GM12878 (cell line): Measurements from ENCODE around the gene PPAT. TPM values are rescaled to one million over a fixed set of nuclear protein-coding genes. Genes with fewer than 3 reads are reported as not detected.

ENCODE experiments used
- ATAC-seq: fragments of 200-7000 bp; cut with Tn5 transposase; 3 replicates; pipeline ENCODE4 v1.9.1; 2020; ENCODE audit warnings: mild to moderate bottlenecking, moderate library complexity
- BruUV-seq: library from RNA; stranded (reverse); fragments of 400-500 nt; replicated peaks from 2 replicates; lab custom pipeline; 2021; lab: Mats Ljungman, UMichigan
- CTCF ChIA-PET: fragments of 300-600 bp; sonication (Branson Sonifier 250); formaldehyde crosslinking; extraction: SDS; loops from one replicate; lab custom pipeline; 2021; ENCODE audit warnings: inconsistent platforms; lab: Yijun Ruan, JAX
- POLR2A ChIA-PET: fragments of 350-600 bp; formaldehyde crosslinking; extraction: SDS; loops from one replicate; lab custom pipeline; 2021; ENCODE audit warnings: inconsistent platforms; lab: Charles Lee
- RAD21 ChIA-PET: fragments of 300-600 bp; sonication (Branson Sonifier 250); formaldehyde crosslinking; loops from one replicate; lab custom pipeline; 2023; ENCODE audit warnings: antibody characterized with exemption; ENCODE audit not compliant: unreplicated experiment; lab: Charles Lee
- SMC1A ChIA-PET: fragments of 300-600 bp; sonication (Branson Sonifier 250); formaldehyde crosslinking; loops from one replicate; lab custom pipeline; 2023; ENCODE audit not compliant: unreplicated experiment, uncharacterized antibody; lab: Charles Lee
- DNase-seq: peaks from one replicate; pipeline ENCODE4 v3.0.0-alpha.2; 2011; ENCODE audit warnings: low read depth, low spot score
- FAIRE-seq: peaks from 3 replicates; lab custom pipeline; 2011; peaks lifted over from hg19 to GRCh38; lab: Jason Lieb, UNC
- H2AFZ ChIP-seq: 2 replicates; pipeline ENCODE4 v1.6.0; 2011; ENCODE audit warnings: low read depth, low read length, control low read depth; ENCODE audit not compliant: control insufficient read depth
- H3K27ac ChIP-seq: 2 replicates; pipeline ENCODE4 v1.5.1; 2011; ENCODE audit warnings: control low read depth; ENCODE audit not compliant: control insufficient read depth, insufficient read depth
- H3K27me3 ChIP-seq, 2 experiments: replicated peaks in 1 of 2; 2 replicates each; pipeline versions ENCODE4 v1.6.0 to v1.6.1; 2011; ENCODE audit warnings: low read length in 1 of 2; ENCODE audit not compliant: control insufficient read depth in 2 of 2, insufficient read depth in 2 of 2
- H3K36me3 ChIP-seq, 2 experiments: 2 replicates each; pipeline ENCODE4 v1.5.1; 2011; ENCODE audit warnings: low read length in 1 of 2; ENCODE audit not compliant: control insufficient read depth in 2 of 2, insufficient read depth in 2 of 2
- H3K4me1 ChIP-seq: 2 replicates; pipeline ENCODE4 v1.6.1; 2011; ENCODE audit warnings: mild to moderate bottlenecking, low read length, moderate library complexity, mixed read lengths; ENCODE audit not compliant: control insufficient read depth, insufficient read depth
- H3K4me2 ChIP-seq: 2 replicates; pipeline ENCODE4 v1.6.0; 2011; ENCODE audit warnings: control low read depth; ENCODE audit not compliant: control insufficient read depth, insufficient read depth
- H3K4me3 ChIP-seq: fragments of 200-600 bp; sonication (generic); 2 replicates; pipeline ENCODE4 v1.5.1; 2016
- H3K79me2 ChIP-seq: 2 replicates; pipeline ENCODE4 v1.6.0; 2011; ENCODE audit warnings: low read length; ENCODE audit not compliant: control insufficient read depth, insufficient read depth
- H3K9ac ChIP-seq: 2 replicates; pipeline ENCODE4 v1.8.0; 2011; ENCODE audit warnings: low read length, control low read depth, mixed read lengths; ENCODE audit not compliant: control insufficient read depth, insufficient read depth
- H3K9me3 ChIP-seq: replicated peaks from 3 replicates; pipeline ENCODE4 v1.5.1; 2011; ENCODE audit warnings: mild to moderate bottlenecking, low read length; ENCODE audit not compliant: control insufficient read depth, insufficient read depth
- H4K20me1 ChIP-seq: 2 replicates; pipeline ENCODE4 v1.6.0; 2011; ENCODE audit not compliant: control insufficient read depth, insufficient read depth
- E4F1 ChIP-seq: fragments of 450-650 bp; IDR thresholded peaks from 2 replicates; pipeline ENCODE4 v1.6.1; 2018; ENCODE audit warnings: borderline replicate concordance, mild to moderate bottlenecking; ENCODE audit not compliant: partially characterized antibody
- MTA2 ChIP-seq: fragments of 450-650 bp; IDR thresholded peaks from 2 replicates; pipeline ENCODE4 v1.6.1; 2016; ENCODE audit warnings: low read depth, mild to moderate bottlenecking, moderate library complexity
- WGBS: methylation state at CpG from one replicate; pipeline ENCODE4 v1.1.6; 2016; ENCODE audit warnings: low lambda C conversion rate; ENCODE audit not compliant: insufficient replicate concordance, insufficient coverage; ENCODE audit errors: missing lambda C conversion rate; 5-methylcytosine and 5-hydroxymethylcytosine counted together
- in situ Hi-C: fragments of 300-500 bp; cut with MboI; formaldehyde crosslinking; loops from 9 replicates; pipeline ENCODE4 v1.14.3; 2018; ENCODE audit warnings: mixed read lengths
- intact Hi-C: fragments of 100-400 bp; cut with micrococcal nuclease; formaldehyde crosslinking; loops from one replicate; pipeline ENCODE4 v1.14.2; 2022; ENCODE audit not compliant: unreplicated experiment
- polyA plus RNA-seq, 11 experiments: library from polyadenylated mRNA; depleted of rRNA in 4 of 11; unstranded in 6 of 11; stranded (reverse) in 5 of 11; fragments of >200 nt; fragmentation: Nextera tagmentation in 4 of 11; fragmentation: Illumina TruSeq in 1 of 11; extraction: Ambion mirVana in 4 of 11; extraction: Trizol in 1 of 11; gene quantifications; 1 replicate in 1 of 11; 2 replicates in 10 of 11; pipeline versions ENCODE4 v1.2.1 to v1.2.3, GENCODE V29; 2011 to 2016; ENCODE audit warnings: inconsistent platforms in 2 of 11, missing spikeins in 2 of 11, low read depth in 1 of 11
- total RNA-seq, 4 experiments: library from RNA; depleted of rRNA in 3 of 4; stranded (reverse); fragments of >200 nt in 3 of 4; fragmentation: Illumina TruSeq in 1 of 4; extraction: Trizol in 1 of 4; gene quantifications; 2 replicates each; pipeline versions ENCODE4 v1.2.1 to v1.2.3, GENCODE V29; 2013 to 2021

The PPAT gene
- total and polyA plus RNA-seq, 10 of the 15 experiments (the other 5 are each of a cell fraction or from before 2014, with no cell fraction given): 24.9 to 50.7 (median 38.0) TPM

GRCh38 chr4:56434599-56435139 is 746 bp downstream of the PPAT start:
- Histone ChIP-seq H3K9ac (peak overlapping the region; percentile 93), H3K4me3 (peak overlapping the region; percentile 82), H3K27me3 (no peaks in the 10 kb centered on the region), H4K20me1 (no peaks in the 10 kb centered on the region), H3K4me1 (no peaks in the 10 kb centered on the region), H3K4me2 (peak overlapping the region; percentile 83), H3K79me2 (peaks cover 91% of the 10 kb centered on the region), H3K27ac (peak overlapping the region; percentile 98), H3K36me3 (no peaks in the 10 kb centered on the region; a peak in 1 of 4 replicates), H2AFZ (peak overlapping the region; percentile 94), H3K9me3 (no peaks in the 10 kb centered on the region)
- under 1% methylated on average over 15 of the region's 15 CpGs for WGBS
- ChIA-PET SMC1A (interaction anchor here (0.7 to 4.7 kb wide), 6 partner anchors 10 to 543 kb away, joined by 3 to 48 read pairs (median 10); partner anchors contain the start of genes AASDH, NOA1 and SRP72), CTCF (interaction anchor here (0.8 to 9.0 kb wide), 6 partner anchors 11 to 486 kb away, joined by 3 to 89 read pairs (median 6); partner anchors contain the start of gene CEP135), RAD21 (interaction anchor here (1.8 to 4.1 kb wide), 5 partner anchors 10 to 543 kb away, joined by 13 to 41 read pairs (median 20); partner anchors contain the start of genes AASDH, NOA1, POLR2B and SRP72), POLR2A (interaction anchor here (1.5 to 4.9 kb wide), 6 partner anchors 9 to 48 kb away, joined by 3 to 34 read pairs (median 14); partner anchors contain the start of genes AASDH and SRP72)
- TF ChIP-seq E4F1: no peak
- 0 out of 2 replicates have a peak, but pooled peaks have one; percentile 4 for TF ChIP-seq MTA2
- ATAC-seq (peak; percentile 54), FAIRE-seq (no peak), DNase-seq (no peak)
- intact Hi-C loops: loop anchor here (2.0 to 10.0 kb wide), 3 partner anchors 48 to 890 kb away; partner anchors contain the start of genes AASDH, CLOCK and REST
- no TSS peak for BruUV-seq
- in situ Hi-C loops: no loop called here
